ENCODE measurements around the gene CLDN12. TPM values are rescaled to one million over a fixed set of nuclear protein-coding genes. Genes with fewer than 3 reads are reported as not detected.
"Not testable (repeated sequence)": the region's sequence is repeated elsewhere in the genome, so short reads cannot be mapped to it uniquely, and the experiment has no call there.

The CLDN12 gene
- total RNA-seq, 1 donor: 39.8 TPM

GRCh38 chr7:90455163-90456030 lies 52.1 kb downstream of the CLDN12 start:
- Histone ChIP-seq H3K4me3 (ENCODE audit: insufficient read depth, low read length) (peak overlapping the region; percentile 60), H4K20me1 (ENCODE audit: insufficient read depth, low read length) (no peaks in the 10 kb centered on the region), H3K4me1 (ENCODE audit: insufficient read depth, low read length) (no peaks in the 10 kb centered on the region), H3K4me2 (ENCODE audit: insufficient read depth, low read length) (peak overlapping the region; percentile 75), H3K27ac (ENCODE audit: low read depth, low read length) (no peak overlapping the region), H3K27me3 (ENCODE audit: insufficient read depth, low read length) (no peaks in the 10 kb centered on the region), H3K9me3 (ENCODE audit: low read depth, low read length) (no peaks in the 10 kb centered on the region), H3K79me2 (ENCODE audit: insufficient read depth, low read length) (no peaks in the 10 kb centered on the region), H2AFZ (ENCODE audit: low read length) (peak overlapping the region; percentile 87), H3K36me3 (ENCODE audit: insufficient read depth, low read length) (no peaks in the 10 kb centered on the region)
- DNase-seq (ENCODE audit: insufficient read length, low spot score, missing footprints): peak; percentile 89
- TF ChIP-seq CTCF (IDR thresholded peaks at IDR 0.05; ENCODE audit: extremely low read depth, low read depth, low read length): peak; percentile 71

- DNase-seq (ENCODE audit: insufficient read length, low spot score, missing footprints): no peak
- Histone ChIP-seq H3K4me2 (ENCODE audit: insufficient read depth, low read length) (no peak overlapping the region), H3K4me3 (ENCODE audit: insufficient read depth, low read length) (no peak overlapping the region), H3K27ac (ENCODE audit: low read depth, low read length) (no peak overlapping the region), H3K36me3 (ENCODE audit: insufficient read depth, low read length) (no peaks in the 10 kb centered on the region), H2AFZ (ENCODE audit: low read length) (no peak overlapping the region), H3K9me3 (ENCODE audit: low read depth, low read length) (no peaks in the 10 kb centered on the region), H3K79me2 (ENCODE audit: insufficient read depth, low read length) (no peaks in the 10 kb centered on the region), H4K20me1 (ENCODE audit: insufficient read depth, low read length) (no peaks in the 10 kb centered on the region), H3K4me1 (ENCODE audit: insufficient read depth, low read length) (peaks cover 5% of the 10 kb centered on the region), H3K27me3 (ENCODE audit: insufficient read depth, low read length) (no peaks in the 10 kb centered on the region)
- TF ChIP-seq CTCF (IDR thresholded peaks at IDR 0.05; ENCODE audit: extremely low read depth, low read depth, low read length): no peak
These were observed 54.8 kb downstream of the CLDN12 start for GRCh38 chr7:90458104-90458503.

- no peaks in the 10 kb centered on the region for H3K27me3 ChIP-seq (ENCODE audit: insufficient read depth, low read length)
- TF ChIP-seq CTCF (IDR thresholded peaks at IDR 0.05; ENCODE audit: extremely low read depth, low read depth, low read length): peak; percentile 17
- no peaks in the 10 kb centered on the region for H3K36me3 ChIP-seq (ENCODE audit: insufficient read depth, low read length)
- H2AFZ ChIP-seq (ENCODE audit: low read length): no peak overlapping the region
- no peak overlapping the region for H3K27ac ChIP-seq (ENCODE audit: low read depth, low read length)
- peaks cover 5% of the 10 kb centered on the region for H3K4me1 ChIP-seq (ENCODE audit: insufficient read depth, low read length)
- DNase-seq (ENCODE audit: insufficient read length, low spot score, missing footprints): no peak
- H3K79me2 ChIP-seq (ENCODE audit: insufficient read depth, low read length): no peaks in the 10 kb centered on the region
- no peak overlapping the region for H3K4me2 ChIP-seq (ENCODE audit: insufficient read depth, low read length)
- H3K9me3 ChIP-seq (ENCODE audit: low read depth, low read length): no peaks in the 10 kb centered on the region
- H4K20me1 ChIP-seq (ENCODE audit: insufficient read depth, low read length): no peaks in the 10 kb centered on the region
- no peak overlapping the region for H3K4me3 ChIP-seq (ENCODE audit: insufficient read depth, low read length)
These were observed 56.6 kb downstream of the CLDN12 start for GRCh38 chr7:90459888-90460287.

GRCh38 chr7:90461219-90461618 lies 58.0 kb downstream of the CLDN12 start:
- Histone ChIP-seq H3K4me3 (ENCODE audit: insufficient read depth, low read length) (no peak overlapping the region), H3K4me2 (ENCODE audit: insufficient read depth, low read length) (no peak overlapping the region), H3K27me3 (ENCODE audit: insufficient read depth, low read length) (no peaks in the 10 kb centered on the region), H4K20me1 (ENCODE audit: insufficient read depth, low read length) (no peaks in the 10 kb centered on the region), H3K9me3 (ENCODE audit: low read depth, low read length) (no peaks in the 10 kb centered on the region), H2AFZ (ENCODE audit: low read length) (peak overlapping the region; percentile 68), H3K79me2 (ENCODE audit: insufficient read depth, low read length) (no peaks in the 10 kb centered on the region), H3K27ac (ENCODE audit: low read depth, low read length) (no peak overlapping the region), H3K4me1 (ENCODE audit: insufficient read depth, low read length) (peaks cover 5% of the 10 kb centered on the region), H3K36me3 (ENCODE audit: insufficient read depth, low read length) (no peaks in the 10 kb centered on the region)
- no peak for TF ChIP-seq CTCF (IDR thresholded peaks at IDR 0.05; ENCODE audit: extremely low read depth, low read depth, low read length)
- DNase-seq (ENCODE audit: insufficient read length, low spot score, missing footprints): no peak

GRCh38 chr7:90463151-90463628 lies 59.9 kb downstream of the CLDN12 start:
- not testable (repeated sequence) for H3K4me1 ChIP-seq (ENCODE audit: insufficient read depth, low read length); H3K36me3 ChIP-seq (ENCODE audit: insufficient read depth, low read length); H4K20me1 ChIP-seq (ENCODE audit: insufficient read depth, low read length); H3K9me3 ChIP-seq (ENCODE audit: low read depth, low read length); H3K79me2 ChIP-seq (ENCODE audit: insufficient read depth, low read length); DNase-seq (ENCODE audit: insufficient read length, low spot score, missing footprints); H3K27me3 ChIP-seq (ENCODE audit: insufficient read depth, low read length)
- H3K4me3 ChIP-seq (ENCODE audit: insufficient read depth, low read length): peak overlapping the region; percentile 65
- H3K27ac ChIP-seq (ENCODE audit: low read depth, low read length): peak overlapping the region; percentile 53
- peak overlapping the region; percentile 90 for H2AFZ ChIP-seq (ENCODE audit: low read length)
- peak overlapping the region; percentile 81 for H3K4me2 ChIP-seq (ENCODE audit: insufficient read depth, low read length)

All from osteoblast (primary cell).